ENCODE measurements around the gene NECTIN1.
A peak's percentile ranks its signal among the peaks of the same experiment; 100 is the strongest.

- peak in 4 of 6 experiments; percentile 17 to 39 (median 36) for TF ChIP-seq CTCF (IDR thresholded peaks at IDR 0.05)
- TF ChIP-seq POLR2A (IDR thresholded peaks at IDR 0.05), result no peak
Measured at GRCh38 chr11:119673759-119674336, 55.2 kb downstream of the NECTIN1 start.
